Mesenchymal stem cell (in vitro differentiated cells and primary cell): ENCODE data around the gene GDF9. TPM values are rescaled to one million over a fixed set of nuclear protein-coding genes. Genes with fewer than 3 reads are reported as not detected.

Experiments used
- DNase-seq: peaks from one replicate; pipeline ENCODE4 v3.0.0-alpha.2; 2013
- H2AFZ ChIP-seq: one replicate; pipeline ENCODE4 v1.6.1; 2013; ENCODE audit warnings: low read depth, mild to moderate bottlenecking, control low read depth, inconsistent platforms, low read length, moderate library complexity
- H2AK5ac ChIP-seq: 2 replicates; pipeline ENCODE4 v1.6.1; 2013; ENCODE audit warnings: low read length, moderate library complexity, mild to moderate bottlenecking, inconsistent platforms; ENCODE audit not compliant: severe bottlenecking
- H2BK120ac ChIP-seq: one replicate; pipeline ENCODE4 v1.6.1; 2013; ENCODE audit warnings: low read depth, mild to moderate bottlenecking, inconsistent platforms, low read length, moderate library complexity
- H2BK12ac ChIP-seq, 2 experiments: one replicate each; pipeline ENCODE4 v1.6.1; 2013; ENCODE audit warnings: inconsistent platforms in 2 of 2, low read length in 2 of 2, mild to moderate bottlenecking in 2 of 2, moderate library complexity in 2 of 2, control low read depth in 1 of 2
- H2BK15ac ChIP-seq: one replicate; pipeline ENCODE4 v1.6.1; 2013; ENCODE audit warnings: mild to moderate bottlenecking, low read depth, inconsistent platforms; ENCODE audit not compliant: poor library complexity, severe bottlenecking
- H2BK5ac ChIP-seq: 2 replicates; pipeline ENCODE4 v1.6.1; 2013; ENCODE audit warnings: low read depth, mild to moderate bottlenecking, low read length, control low read depth, inconsistent platforms; ENCODE audit not compliant: poor library complexity, severe bottlenecking
- H3K14ac ChIP-seq, 2 experiments: one replicate each; pipeline ENCODE4 v1.6.1; 2013; ENCODE audit warnings: inconsistent platforms in 2 of 2, low read length in 2 of 2, control low read depth in 1 of 2, mild to moderate bottlenecking in 1 of 2, moderate library complexity in 1 of 2
- H3K18ac ChIP-seq, 2 experiments: one replicate each; pipeline ENCODE4 v1.6.1; 2013; ENCODE audit warnings: inconsistent platforms in 2 of 2, low read length in 2 of 2, control low read depth in 1 of 2, low read depth in 1 of 2, mild to moderate bottlenecking in 1 of 2
- H3K23ac ChIP-seq, 2 experiments: one replicate each; pipeline ENCODE4 v1.6.1; 2013; ENCODE audit warnings: inconsistent platforms in 2 of 2, low read length in 2 of 2, mild to moderate bottlenecking in 2 of 2, moderate library complexity in 2 of 2, control low read depth in 1 of 2
- H3K27ac ChIP-seq: 2 replicates; pipeline ENCODE4 v1.5.1; 2013; ENCODE audit warnings: mild to moderate bottlenecking, moderate library complexity, low read length, control low read depth, inconsistent platforms; ENCODE audit not compliant: poor library complexity, severe bottlenecking
- H3K27me3 ChIP-seq, 2 experiments: 2 replicates each; pipeline versions ENCODE4 v1.6.1 to v1.7.0; 2013; ENCODE audit warnings: low read length in 2 of 2, mild to moderate bottlenecking in 2 of 2, moderate library complexity in 2 of 2, control low read depth in 1 of 2, inconsistent platforms in 1 of 2; ENCODE audit not compliant: control insufficient read depth in 1 of 2, insufficient read depth in 1 of 2
- H3K36me3 ChIP-seq, 2 experiments: 2 replicates each; pipeline versions ENCODE4 v1.6.1 to v1.7.0; 2013; ENCODE audit warnings: low read length in 2 of 2, control low read depth in 1 of 2, inconsistent platforms in 1 of 2, low read depth in 1 of 2, mild to moderate bottlenecking in 1 of 2; ENCODE audit not compliant: insufficient read depth in 2 of 2, control insufficient read depth in 1 of 2
- H3K4ac ChIP-seq, 2 experiments: one replicate each; pipeline ENCODE4 v1.6.1; 2013; ENCODE audit warnings: inconsistent platforms in 2 of 2, low read length in 2 of 2, mild to moderate bottlenecking in 2 of 2, moderate library complexity in 2 of 2, control low read depth in 1 of 2, low read depth in 1 of 2
- H3K4me1 ChIP-seq: 2 replicates; pipeline ENCODE4 v1.6.1; 2013; ENCODE audit warnings: low read depth, low read length, control low read depth; ENCODE audit not compliant: control insufficient read depth, insufficient read depth
- H3K4me2 ChIP-seq: 2 replicates; pipeline ENCODE4 v1.6.1; 2013; ENCODE audit warnings: low read length, mild to moderate bottlenecking, inconsistent platforms; ENCODE audit not compliant: poor library complexity, severe bottlenecking
- H3K4me3 ChIP-seq, 2 experiments: 2 replicates each; pipeline versions ENCODE4 v1.5.1 to v1.7.0; 2013; ENCODE audit warnings: low read length in 2 of 2, mild to moderate bottlenecking in 2 of 2, control low read depth in 1 of 2, low read depth in 1 of 2; ENCODE audit not compliant: insufficient read depth in 1 of 2
- H3K79me1 ChIP-seq: replicated peaks from 2 replicates; pipeline ENCODE4 v1.6.1; 2013; ENCODE audit warnings: mild to moderate bottlenecking, control low read depth, low read length, inconsistent platforms; ENCODE audit not compliant: poor library complexity, severe bottlenecking
- H3K9ac ChIP-seq: 2 replicates; pipeline ENCODE4 v1.7.0; 2013; ENCODE audit warnings: mild to moderate bottlenecking, low read length, moderate library complexity
- H3K9me3 ChIP-seq: 2 replicates; pipeline ENCODE4 v1.7.0; 2013; ENCODE audit warnings: mild to moderate bottlenecking, low read length; ENCODE audit not compliant: control insufficient read depth
- H4K8ac ChIP-seq: one replicate; pipeline ENCODE4 v1.6.1; 2013; ENCODE audit warnings: inconsistent platforms, mild to moderate bottlenecking, low read length, moderate library complexity
- H4K91ac ChIP-seq: one replicate; pipeline ENCODE4 v1.6.1; 2013; ENCODE audit warnings: mild to moderate bottlenecking, low read length, inconsistent platforms
- WGBS: methylation state at CpG from one replicate; pipeline ENCODE4 v1.1.7; 2013; ENCODE audit warnings: mixed read lengths; 5-methylcytosine and 5-hydroxymethylcytosine counted together
- polyA plus RNA-seq, 2 experiments: library from polyadenylated mRNA; stranded (reverse); fragments of 200-250 nt; gene quantifications; one replicate each; pipeline ENCODE4 v1.2.3, GENCODE V29; 2013

The GDF9 gene
- 0.01 TPM for polyA plus RNA-seq (2013, experiment 1 of 2)
- polyA plus RNA-seq (2013, experiment 2 of 2) = 0.08 TPM

- peak within 1 kb of the TSS; percentile 92 to 97 for H3K18ac ChIP-seq
- WGBS = 1% methylated on average over 54 of the region's 55 CpGs
Measured at GRCh38 chr5:132866342-132867045, at the start of gene GDF9, which contains the start of gene UQCRQ. TSS of gene GDF9 (minus strand) at chr5:132866469. CDS start at chr5:132864533, 1,936 bp downstream. TSS of gene UQCRQ (plus strand) at chr5:132866642. CDS start at chr5:132866882, 240 bp downstream.

GRCh38 chr5:132915681-132916080 lies 49.4 kb upstream of the GDF9 start:
- H4K8ac ChIP-seq = no peak overlapping the region
- no peak overlapping the region for H3K18ac ChIP-seq
- H2BK15ac ChIP-seq = no peak overlapping the region
- H4K91ac ChIP-seq = no peak overlapping the region
- no peak overlapping the region for H3K9ac ChIP-seq
- no peak overlapping the region for H3K23ac ChIP-seq
- no peak overlapping the region for H3K27ac ChIP-seq
- no peak overlapping the region for H2BK12ac ChIP-seq
- H2AFZ ChIP-seq = no peak overlapping the region
- H3K79me1 ChIP-seq = peaks cover 6% of the 10 kb centered on the region
- 70% methylated on average over 2 of the region's 5 CpGs for WGBS
- no peak overlapping the region for H3K14ac ChIP-seq
- no peaks in the 10 kb centered on the region for H3K27me3 ChIP-seq
- no peak overlapping the region for H3K4me3 ChIP-seq
- H3K4ac ChIP-seq = no peak overlapping the region
- no peak for DNase-seq
- no peak overlapping the region for H2BK120ac ChIP-seq
- no peak overlapping the region for H2BK5ac ChIP-seq
- H3K4me2 ChIP-seq = no peak overlapping the region
- no peaks in the 10 kb centered on the region for H3K9me3 ChIP-seq
- no peak overlapping the region for H2AK5ac ChIP-seq
- H3K4me1 ChIP-seq = no peaks in the 10 kb centered on the region
- H3K36me3 ChIP-seq = peaks cover 35 to 71% of the 10 kb centered on the region in 2 experiments

More at GRCh38 chr5:132866342-132867045, at the start of gene GDF9, which contains the start of gene UQCRQ:
- Histone ChIP-seq H3K27ac (peak within 1 kb of the TSS; percentile 83), H2BK12ac (peak within 1 kb of the TSS in 1 of 2 experiments; percentile 29), H2BK15ac (peak within 1 kb of the TSS; percentile 1), H3K4me2 (peak within 1 kb of the TSS; percentile 77), H4K8ac (peak within 1 kb of the TSS; percentile 89), H3K9ac (peak within 1 kb of the TSS; percentile 98), H3K4me3 (peak within 1 kb of the TSS; percentile 85 to 97), H3K36me3 (peaks cover 12 to 34% of the 10 kb centered on the region in 2 experiments), H3K4ac (peak within 1 kb of the TSS; percentile 48 to 93), H2BK5ac (peak within 1 kb of the TSS; percentile 59), H3K9me3 (no peaks in the 10 kb centered on the region), H3K23ac (peak within 1 kb of the TSS in 1 of 2 experiments; percentile 94), H3K14ac (peak within 1 kb of the TSS in 1 of 2 experiments; percentile 83), H3K27me3 (no peaks in the 10 kb centered on the region), H4K91ac (peak within 1 kb of the TSS; percentile 81), H2AK5ac (no peak within 1 kb of the TSS), H3K79me1 (peaks cover 4% of the 10 kb centered on the region), H2BK120ac (peak within 1 kb of the TSS; percentile 40), H3K4me1 (peaks cover 6% of the 10 kb centered on the region), H2AFZ (peak within 1 kb of the TSS; percentile 93)
- DNase-seq = peak; percentile 100

GRCh38 chr5:132909702-132910101 lies 43.4 kb upstream of the GDF9 start:
- H4K8ac ChIP-seq = no peak overlapping the region
- no peak overlapping the region for H2BK120ac ChIP-seq

GRCh38 chr5:132907161-132907560 lies 40.9 kb upstream of the GDF9 start:
- Histone ChIP-seq H3K4me3 (no peak overlapping the region), H2AK5ac (no peak overlapping the region), H3K79me1 (peaks cover 9% of the 10 kb centered on the region), H4K8ac (no peak overlapping the region), H2BK120ac (no peak overlapping the region), H3K4me1 (no peaks in the 10 kb centered on the region), H3K18ac (no peak overlapping the region), H3K4me2 (no peak overlapping the region), H2BK5ac (no peak overlapping the region), H3K9me3 (no peaks in the 10 kb centered on the region), H3K4ac (no peak overlapping the region), H3K9ac (no peak overlapping the region), H3K23ac (no peak overlapping the region), H2BK15ac (no peak overlapping the region), H4K91ac (no peak overlapping the region), H3K27me3 (no peaks in the 10 kb centered on the region), H2AFZ (no peak overlapping the region), H3K14ac (no peak overlapping the region), H3K27ac (no peak overlapping the region), H3K36me3 (peaks cover 10 to 84% of the 10 kb centered on the region in 2 experiments), H2BK12ac (no peak overlapping the region)
- 100% methylated on average over 1 of the region's 2 CpGs for WGBS
- DNase-seq = no peak

More at GRCh38 chr5:132909702-132910101, 43.4 kb upstream of the GDF9 start:
- no peak overlapping the region for H3K4me3 ChIP-seq
- H2AK5ac ChIP-seq = no peak overlapping the region
- no peak overlapping the region for H3K23ac ChIP-seq
- no peaks in the 10 kb centered on the region for H3K27me3 ChIP-seq
- H3K27ac ChIP-seq = no peak overlapping the region
- H3K36me3 ChIP-seq = peaks cover 16 to 78% of the 10 kb centered on the region in 2 experiments
- no peak overlapping the region for H3K14ac ChIP-seq
- no peak overlapping the region for H2AFZ ChIP-seq
- no peak overlapping the region for H2BK5ac ChIP-seq
- no peak overlapping the region for H3K4me2 ChIP-seq
- H2BK12ac ChIP-seq = no peak overlapping the region
- DNase-seq = no peak
- no peak overlapping the region for H2BK15ac ChIP-seq
- WGBS = 100% methylated on average over 1 of the region's 1 CpG
- no peak overlapping the region for H3K18ac ChIP-seq
- no peaks in the 10 kb centered on the region for H3K9me3 ChIP-seq
- no peaks in the 10 kb centered on the region for H3K4me1 ChIP-seq
- peaks cover 11% of the 10 kb centered on the region for H3K79me1 ChIP-seq
- no peak overlapping the region for H3K4ac ChIP-seq
- H3K9ac ChIP-seq = no peak overlapping the region
- H4K91ac ChIP-seq = no peak overlapping the region
